Fibroblast of lung (primary cell): Measurements from ENCODE around the gene FCGR1A. TPM values are rescaled to one million over a fixed set of nuclear protein-coding genes. Genes with fewer than 3 reads are reported as not detected.
"Not testable (repeated sequence)": the region's sequence is repeated elsewhere in the genome, so short reads cannot be mapped to it uniquely, and the experiment has no call there.

Experiments used
- DNase-seq, 2 donors: peaks; one replicate each; pipeline versions ENCODE4 v3.0.0 to v3.0.0-alpha.2; 2010; ENCODE audit warnings: low read depth in 2 of 2
- H2AFZ ChIP-seq: 2 replicates; pipeline ENCODE4 v1.5.1; 2012; ENCODE audit warnings: low read length, control low read depth, inconsistent platforms
- H3K27ac ChIP-seq: 2 replicates; pipeline ENCODE4 v1.5.1; 2011; ENCODE audit warnings: low read length, control low read depth; ENCODE audit not compliant: insufficient read depth
- H3K27me3 ChIP-seq: 2 replicates; pipeline ENCODE4 v1.5.1; 2011; ENCODE audit warnings: mild to moderate bottlenecking, low read length; ENCODE audit not compliant: control insufficient read depth, insufficient read depth
- H3K36me3 ChIP-seq: 2 replicates; pipeline ENCODE4 v1.5.1; 2011; ENCODE audit warnings: low read length; ENCODE audit not compliant: control insufficient read depth, insufficient read depth
- H3K4me1 ChIP-seq: 2 replicates; pipeline ENCODE4 v1.5.1; 2011; ENCODE audit warnings: low read length; ENCODE audit not compliant: control insufficient read depth, insufficient read depth; ENCODE audit errors: extremely low read depth
- H3K4me2 ChIP-seq: 2 replicates; pipeline ENCODE4 v1.5.1; 2011; ENCODE audit warnings: low read length, control low read depth; ENCODE audit not compliant: insufficient read depth; ENCODE audit errors: extremely low read depth
- H3K4me3 ChIP-seq, 4 experiments: fragments of 200-600 bp in 1 of 4; sonication (generic) in 1 of 4; replicated peaks in 1 of 4; 2 replicates each; pipeline ENCODE4 v1.5.1; 2011 to 2016; ENCODE audit warnings: low read length in 4 of 4, low read depth in 3 of 4, mild to moderate bottlenecking in 3 of 4, control low read depth in 2 of 4, inconsistent platforms in 1 of 4, mixed read lengths in 1 of 4; ENCODE audit not compliant: insufficient read depth in 1 of 4; ENCODE audit errors: control extremely low read depth in 1 of 4
- H3K79me2 ChIP-seq: 2 replicates; pipeline ENCODE4 v1.5.1; 2012; ENCODE audit warnings: mild to moderate bottlenecking, low read length, inconsistent platforms; ENCODE audit not compliant: control insufficient read depth, insufficient read depth
- H3K9ac ChIP-seq: 2 replicates; pipeline ENCODE4 v1.5.1; 2011; ENCODE audit warnings: mild to moderate bottlenecking, low read length, control low read depth; ENCODE audit not compliant: insufficient read depth
- H3K9me3 ChIP-seq: 2 replicates; pipeline ENCODE4 v1.5.1; 2012; ENCODE audit warnings: low read depth, low read length; ENCODE audit not compliant: control insufficient read depth, insufficient read depth
- H4K20me1 ChIP-seq: 2 replicates; pipeline ENCODE4 v1.5.1; 2011; ENCODE audit warnings: low read length; ENCODE audit not compliant: control insufficient read depth, insufficient read depth; ENCODE audit errors: extremely low read depth
- polyA plus RNA-seq, 2 donors: library from polyadenylated mRNA; depleted of rRNA in 1 of 2; stranded (reverse) in 1 of 2; unstranded in 1 of 2; fragments of >200 nt; gene quantifications; 2 replicates each; pipeline ENCODE4 v1.2.1, GENCODE V29; 2011 to 2012; ENCODE audit warnings: missing spikeins in 1 of 2
- total RNA-seq: library from RNA; depleted of rRNA; stranded (reverse); fragments of >200 nt; gene quantifications from 2 replicates; pipeline ENCODE4 v1.2.1, GENCODE V29; 2014

FCGR1A gene
- total and polyA plus RNA-seq, 2 donors (not counting 1 experiment from before 2014, with no cell fraction given), result not detected

GRCh38 chr1:149755294-149755693 is 27.2 kb upstream of the FCGR1A start:
- not testable (repeated sequence) for H3K4me1 ChIP-seq, H4K20me1 ChIP-seq, H3K9ac ChIP-seq, H3K27ac ChIP-seq, H3K27me3 ChIP-seq, H3K79me2 ChIP-seq, H3K4me2 ChIP-seq, H2AFZ ChIP-seq, H3K4me3 ChIP-seq, DNase-seq, H3K36me3 ChIP-seq, H3K9me3 ChIP-seq

GRCh38 chr1:149762294-149762693 is 20.2 kb upstream of the FCGR1A start:
- not testable (repeated sequence) for H3K9ac ChIP-seq, H3K9me3 ChIP-seq, H3K27me3 ChIP-seq, H3K27ac ChIP-seq, H3K4me1 ChIP-seq, DNase-seq, H2AFZ ChIP-seq, H3K36me3 ChIP-seq, H3K4me2 ChIP-seq, H4K20me1 ChIP-seq, H3K79me2 ChIP-seq, H3K4me3 ChIP-seq

GRCh38 chr1:149764087-149764800 is 18.2 kb upstream of the FCGR1A start:
- not testable (repeated sequence) for H3K4me1 ChIP-seq, DNase-seq, H3K9me3 ChIP-seq, H3K4me2 ChIP-seq, H3K9ac ChIP-seq, H3K79me2 ChIP-seq, H4K20me1 ChIP-seq, H3K27me3 ChIP-seq, H3K27ac ChIP-seq, H3K4me3 ChIP-seq, H3K36me3 ChIP-seq, H2AFZ ChIP-seq

GRCh38 chr1:149766241-149766640 is 16.3 kb upstream of the FCGR1A start:
- H3K27ac ChIP-seq, H3K9ac ChIP-seq, H3K79me2 ChIP-seq, H3K4me2 ChIP-seq, DNase-seq, H3K27me3 ChIP-seq, H3K36me3 ChIP-seq, H3K4me1 ChIP-seq, H2AFZ ChIP-seq, H4K20me1 ChIP-seq, H3K4me3 ChIP-seq, H3K9me3 ChIP-seq: not testable (repeated sequence)

- not testable (repeated sequence) for H3K27me3 ChIP-seq, H3K9ac ChIP-seq, DNase-seq, H3K4me3 ChIP-seq, H2AFZ ChIP-seq, H3K4me2 ChIP-seq, H3K79me2 ChIP-seq, H3K4me1 ChIP-seq, H3K27ac ChIP-seq, H3K9me3 ChIP-seq, H3K36me3 ChIP-seq, H4K20me1 ChIP-seq
Observed at GRCh38 chr1:149769216-149769615, 13.3 kb upstream of the FCGR1A start.

- not testable (repeated sequence) for H3K4me3 ChIP-seq, H4K20me1 ChIP-seq, H3K9ac ChIP-seq, H3K79me2 ChIP-seq, DNase-seq, H3K9me3 ChIP-seq, H3K4me1 ChIP-seq, H3K27ac ChIP-seq, H3K4me2 ChIP-seq, H3K36me3 ChIP-seq, H2AFZ ChIP-seq, H3K27me3 ChIP-seq
Observed at GRCh38 chr1:149770661-149771060, 11.8 kb upstream of the FCGR1A start.
